CD1c-positive myeloid dendritic cell (primary cell): ENCODE results near the gene MAGI3.
"Not testable (repeated sequence)": the region's sequence is repeated elsewhere in the genome, so short reads cannot be mapped to it uniquely, and the experiment has no call there.

Experiments used
- DNase-seq: peaks from one replicate; pipeline ENCODE4 v3.0.0-alpha.2; 2016; ENCODE audit errors: extremely low spot score

Gene MAGI3

GRCh38 chr1:113515498-113515897 lies 125.2 kb downstream of the MAGI3 start:
- no peak for DNase-seq

GRCh38 chr1:113517346-113517745 lies 127.0 kb downstream of the MAGI3 start:
- DNase-seq, result no peak

GRCh38 chr1:113517983-113518382 lies 127.7 kb downstream of the MAGI3 start:
- DNase-seq, result no peak

- DNase-seq, result no peak
Measured at GRCh38 chr1:113519556-113519955, 129.2 kb downstream of the MAGI3 start.

GRCh38 chr1:113530021-113530420 lies 139.7 kb downstream of the MAGI3 start:
- DNase-seq, result no peak

GRCh38 chr1:113531321-113531720 lies 141.0 kb downstream of the MAGI3 start:
- no peak for DNase-seq

GRCh38 chr1:113533061-113533460 lies 142.7 kb downstream of the MAGI3 start:
- no peak for DNase-seq

- DNase-seq, result no peak
Measured at GRCh38 chr1:113534130-113534817, 144.0 kb downstream of the MAGI3 start.

- no peak for DNase-seq
Measured at GRCh38 chr1:113534875-113535274, 144.6 kb downstream of the MAGI3 start.

GRCh38 chr1:113536182-113536780 lies 146.0 kb downstream of the MAGI3 start:
- no peak for DNase-seq

GRCh38 chr1:113538225-113538624 lies 147.9 kb downstream of the MAGI3 start:
- DNase-seq, result no peak

GRCh38 chr1:113540335-113540734 lies 150.0 kb downstream of the MAGI3 start:
- no peak for DNase-seq

- DNase-seq, result no peak
Measured at GRCh38 chr1:113541106-113541505, 150.8 kb downstream of the MAGI3 start.

- no peak for DNase-seq
Measured at GRCh38 chr1:113542221-113542701, 151.9 kb downstream of the MAGI3 start.

- DNase-seq, result no peak
Measured at GRCh38 chr1:113543110-113543509, 152.8 kb downstream of the MAGI3 start.

GRCh38 chr1:113545210-113545609 lies 154.9 kb downstream of the MAGI3 start:
- no peak for DNase-seq

- DNase-seq, result no peak
Measured at GRCh38 chr1:113545626-113546025, 155.3 kb downstream of the MAGI3 start.

GRCh38 chr1:113551728-113552127 lies 161.4 kb downstream of the MAGI3 start:
- no peak for DNase-seq

GRCh38 chr1:113552244-113552643 lies 161.9 kb downstream of the MAGI3 start:
- DNase-seq, result no peak

- no peak for DNase-seq
Measured at GRCh38 chr1:113557187-113557586, 166.9 kb downstream of the MAGI3 start.

- no peak for DNase-seq
Measured at GRCh38 chr1:113565621-113566020, 175.3 kb downstream of the MAGI3 start.

GRCh38 chr1:113567427-113567826 lies 177.1 kb downstream of the MAGI3 start:
- no peak for DNase-seq

- not testable (repeated sequence) for DNase-seq
Measured at GRCh38 chr1:113575744-113576260, 185.5 kb downstream of the MAGI3 start.
